Measurements from ENCODE around the gene CDH23. TPM values are rescaled to one million over a fixed set of nuclear protein-coding genes. Genes with fewer than 3 reads are reported as not detected.

The CDH23 gene
- total and polyA plus RNA-seq, 7 donors: 1.00 to 3.8 (median 1.9) TPM

- ATAC-seq (peak in 3 of 4 donors; percentile 17 to 38 (median 34)), DNase-seq (peak in 1 of 2 donors; percentile 46)
- intact Hi-C loops (cut with DNase I): no loop called here
- WGBS, 3 donors: 61 to 70% (median 62%) methylated on average over 16 of the region's 16 CpGs
- Histone ChIP-seq H3K4me3 (no peak overlapping the region), H3K27ac (no peak overlapping the region), H3K27me3 (ENCODE audit: insufficient read depth in 3 of 3, low read length in 2 of 3) (peaks cover 0 to 4% (median 3%) of the 10 kb centered on the region in 3 donors), H3K9me3 (no peaks in the 10 kb centered on the region), H3K4me1 (peaks cover 12% of the 10 kb centered on the region), H3K36me3 (ENCODE audit: insufficient read depth in 1 of 2, low read depth in 1 of 2) (no peaks in the 10 kb centered on the region)
- TF ChIP-seq, protein P1, sequence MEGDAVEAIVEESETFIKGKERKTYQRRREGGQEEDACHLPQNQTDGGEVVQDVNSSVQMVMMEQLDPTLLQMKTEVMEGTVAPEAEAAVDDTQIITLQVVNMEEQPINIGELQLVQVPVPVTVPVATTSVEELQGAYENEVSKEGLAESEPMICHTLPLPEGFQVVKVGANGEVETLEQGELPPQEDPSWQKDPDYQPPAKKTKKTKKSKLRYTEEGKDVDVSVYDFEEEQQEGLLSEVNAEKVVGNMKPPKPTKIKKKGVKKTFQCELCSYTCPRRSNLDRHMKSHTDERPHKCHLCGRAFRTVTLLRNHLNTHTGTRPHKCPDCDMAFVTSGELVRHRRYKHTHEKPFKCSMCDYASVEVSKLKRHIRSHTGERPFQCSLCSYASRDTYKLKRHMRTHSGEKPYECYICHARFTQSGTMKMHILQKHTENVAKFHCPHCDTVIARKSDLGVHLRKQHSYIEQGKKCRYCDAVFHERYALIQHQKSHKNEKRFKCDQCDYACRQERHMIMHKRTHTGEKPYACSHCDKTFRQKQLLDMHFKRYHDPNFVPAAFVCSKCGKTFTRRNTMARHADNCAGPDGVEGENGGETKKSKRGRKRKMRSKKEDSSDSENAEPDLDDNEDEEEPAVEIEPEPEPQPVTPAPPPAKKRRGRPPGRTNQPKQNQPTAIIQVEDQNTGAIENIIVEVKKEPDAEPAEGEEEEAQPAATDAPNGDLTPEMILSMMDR (IDR thresholded peaks at IDR 0.05): no peak
Observed at GRCh38 chr10:71575934-71576801, 179.4 kb downstream of the CDH23 start.

DNA sequence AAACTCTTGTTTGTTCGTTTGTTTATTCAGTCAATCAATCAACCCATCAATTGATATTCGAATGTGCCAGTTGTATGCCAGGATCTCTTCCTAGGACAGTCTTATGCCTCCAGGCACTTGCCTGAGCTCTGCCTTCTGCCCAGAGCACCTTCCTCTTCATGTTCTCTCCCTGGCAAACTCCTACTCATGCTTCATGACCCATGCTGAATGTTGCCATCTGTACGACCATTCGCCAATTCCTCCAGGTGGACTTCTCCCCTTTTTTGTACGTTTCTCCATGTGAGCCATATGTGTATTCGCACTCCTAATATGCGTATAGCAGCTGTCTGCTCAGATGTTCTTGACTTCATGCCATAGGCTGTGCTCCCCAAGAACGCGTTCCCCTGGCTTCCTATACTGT lies 180.1 kb downstream of the CDH23 start:
- TF ChIP-seq, protein P1 (IDR thresholded peaks at IDR 0.05): no peak
- H3K36me3 ChIP-seq (ENCODE audit: insufficient read depth in 1 of 2, low read depth in 1 of 2): no peaks in the 10 kb centered on the region
- no peak overlapping the region for H3K27ac ChIP-seq
- 94 to 95% (median 95%) methylated on average over 9 of the region's 9 CpGs for WGBS, 3 donors
- intact Hi-C loops (cut with DNase I): no loop called here
- peaks cover 12% of the 10 kb centered on the region for H3K4me1 ChIP-seq
- peaks cover 0 to 4% (median 3%) of the 10 kb centered on the region in 3 donors for H3K27me3 ChIP-seq (ENCODE audit: insufficient read depth in 3 of 3, low read length in 2 of 3)
- no peak overlapping the region for H3K4me3 ChIP-seq
- DNase-seq (no peak), ATAC-seq (no peak)
- no peaks in the 10 kb centered on the region for H3K9me3 ChIP-seq

- no peaks in the 10 kb centered on the region for H3K9me3 ChIP-seq
- H3K27ac ChIP-seq: no peak overlapping the region
- no peaks in the 10 kb centered on the region for H3K36me3 ChIP-seq (ENCODE audit: insufficient read depth in 1 of 2, low read depth in 1 of 2)
- intact Hi-C loops (cut with DNase I): no loop called here
- DNase-seq (no peak), ATAC-seq (no peak)
- H3K4me1 ChIP-seq: peaks cover 12% of the 10 kb centered on the region
- 84 to 92% (median 91%) methylated on average over 8 of the region's 8 CpGs for WGBS, 3 donors
- TF ChIP-seq, protein P1 (IDR thresholded peaks at IDR 0.05): no peak
- H3K27me3 ChIP-seq (ENCODE audit: insufficient read depth in 3 of 3, low read length in 2 of 3): peaks cover 0 to 4% (median 3%) of the 10 kb centered on the region in 3 donors
- no peak overlapping the region for H3K4me3 ChIP-seq
Observed at GRCh38 chr10:71577345-71577744, 180.6 kb downstream of the CDH23 start.

- intact Hi-C loops (cut with DNase I): no loop called here
Observed at GRCh38 chr10:71578069-71578468, 181.3 kb downstream of the CDH23 start.

More at GRCh38 chr10:71578069-71578468, 181.3 kb downstream of the CDH23 start:
- DNase-seq (peak in 1 of 2 donors; percentile 7), ATAC-seq (no peak)
- TF ChIP-seq, protein P1 (IDR thresholded peaks at IDR 0.05): no peak
- Histone ChIP-seq H3K36me3 (ENCODE audit: insufficient read depth in 1 of 2, low read depth in 1 of 2) (no peaks in the 10 kb centered on the region), H3K4me3 (no peak overlapping the region), H3K9me3 (no peaks in the 10 kb centered on the region), H3K27ac (no peak overlapping the region), H3K4me1 (peaks cover 12% of the 10 kb centered on the region), H3K27me3 (ENCODE audit: insufficient read depth in 3 of 3, low read length in 2 of 3) (peaks cover 0 to 4% (median 3%) of the 10 kb centered on the region in 3 donors)
- 71 to 85% (median 85%) methylated on average over 10 of the region's 10 CpGs for WGBS, 3 donors

All from psoas muscle (tissue), 8 donors.